Tibial nerve (tissue), 3 donors: ENCODE results near the gene RAPGEF6.

Experiments used
- EP300 ChIP-seq, 2 donors: sonication (generic); formaldehyde crosslinking; IDR thresholded peaks; one replicate each; pipeline ENCODE4 v1.6.1; 2017; ENCODE audit warnings: antibody characterized with exemption in 2 of 2, mild to moderate bottlenecking in 1 of 2
- POLR2A ChIP-seq, 2 donors: fragments of 450-650 bp; IDR thresholded peaks; one replicate each; pipeline ENCODE4 v1.6.1; 2017; ENCODE audit warnings: antibody characterized with exemption in 2 of 2, mild to moderate bottlenecking in 2 of 2, moderate library complexity in 2 of 2

DNA sequence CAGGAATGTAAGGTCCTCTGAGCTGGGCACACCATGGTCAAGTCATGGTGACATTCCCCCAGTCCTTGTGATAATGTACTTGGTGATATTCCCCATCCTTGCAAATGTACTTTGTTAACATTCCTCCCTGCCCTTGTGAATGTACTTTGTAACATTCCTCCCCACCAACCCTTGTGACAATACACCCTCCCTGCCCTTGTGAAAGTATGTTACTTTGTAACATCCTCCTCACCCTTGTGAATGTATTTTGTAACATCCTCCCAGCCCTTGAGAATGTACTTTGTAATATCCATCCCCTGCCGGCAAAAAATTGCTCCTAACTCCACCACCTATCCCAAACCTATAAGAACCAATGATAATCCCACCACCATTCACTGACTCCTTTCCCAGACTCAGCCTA is 53.3 kb downstream of the RAPGEF6 start:
- no peak for TF ChIP-seq EP300 (IDR thresholded peaks at IDR 0.05)
- TF ChIP-seq POLR2A (IDR thresholded peaks at IDR 0.05), result no peak
